ENCODE measurements around the gene SYTL2.
"Not testable (repeated sequence)": the region's sequence is repeated elsewhere in the genome, so short reads cannot be mapped to it uniquely, and the experiment has no call there.

SYTL2 gene, protein sequence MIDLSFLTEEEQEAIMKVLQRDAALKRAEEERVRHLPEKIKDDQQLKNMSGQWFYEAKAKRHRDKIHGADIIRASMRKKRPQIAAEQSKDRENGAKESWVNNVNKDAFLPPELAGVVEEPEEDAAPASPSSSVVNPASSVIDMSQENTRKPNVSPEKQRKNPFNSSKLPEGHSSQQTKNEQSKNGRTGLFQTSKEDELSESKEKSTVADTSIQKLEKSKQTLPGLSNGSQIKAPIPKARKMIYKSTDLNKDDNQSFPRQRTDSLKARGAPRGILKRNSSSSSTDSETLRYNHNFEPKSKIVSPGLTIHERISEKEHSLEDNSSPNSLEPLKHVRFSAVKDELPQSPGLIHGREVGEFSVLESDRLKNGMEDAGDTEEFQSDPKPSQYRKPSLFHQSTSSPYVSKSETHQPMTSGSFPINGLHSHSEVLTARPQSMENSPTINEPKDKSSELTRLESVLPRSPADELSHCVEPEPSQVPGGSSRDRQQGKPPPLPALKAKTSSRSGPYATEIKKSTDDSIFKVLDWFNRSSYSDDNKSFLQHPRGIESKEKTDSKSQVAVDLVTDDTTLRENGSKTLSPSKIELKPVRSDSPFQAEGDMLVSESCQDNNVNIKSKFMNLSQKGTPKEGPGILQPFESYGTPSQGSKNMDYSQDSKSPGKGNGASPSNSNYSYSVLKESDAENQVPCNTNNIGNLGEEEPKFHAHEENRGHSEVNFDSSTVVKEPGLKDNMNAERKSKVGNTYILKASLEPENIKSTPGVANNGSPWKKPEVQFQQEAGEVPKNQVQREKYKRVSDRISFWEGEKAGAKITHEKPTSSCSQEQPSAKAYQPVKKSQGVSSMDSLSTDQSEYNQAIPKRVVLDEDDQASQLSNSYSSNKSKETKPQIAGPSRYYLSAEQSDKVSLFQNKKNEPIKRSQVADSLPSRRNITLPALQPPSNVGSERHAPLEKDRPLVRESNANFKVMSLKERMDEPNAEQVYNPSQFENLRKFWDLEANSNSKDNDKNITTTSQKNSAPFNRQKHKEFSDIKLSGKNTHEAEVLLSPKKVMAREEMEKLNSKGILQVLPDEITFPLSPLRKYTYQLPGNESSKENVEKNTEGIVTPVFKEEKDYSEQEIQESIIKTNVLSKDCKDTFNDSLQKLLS (N-terminal part only)

GRCh38 chr11:85810871-85811611 lies at the start of gene SYTL2:
TSS of gene SYTL2 (minus strand) at chr11:85811141. CDS start at chr11:85757725, 53,416 bp downstream.
- no peak for DNase-seq (ENCODE audit: low spot score)

DNA sequence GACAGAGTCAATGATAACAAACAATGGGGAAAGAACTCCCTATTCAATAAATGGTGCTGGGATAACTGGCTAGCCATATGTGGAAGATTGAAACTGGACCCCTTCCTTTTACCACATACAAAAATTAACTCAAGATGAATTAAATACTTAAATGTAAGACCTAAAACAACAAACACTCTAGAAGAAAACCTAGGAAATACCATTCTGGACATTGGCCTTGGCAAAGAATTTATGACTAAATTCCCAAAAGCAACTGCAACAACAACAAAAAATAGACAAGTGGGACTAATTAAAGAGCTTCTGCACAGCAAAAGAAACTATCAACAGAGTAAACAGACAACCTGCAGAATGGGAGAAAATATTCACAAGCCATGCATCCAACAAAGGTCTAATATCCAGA lies 48.6 kb upstream of the SYTL2 start:
- DNase-seq (ENCODE audit: low spot score) = not testable (repeated sequence)

- DNase-seq (ENCODE audit: low spot score) = no peak
Observed at GRCh38 chr11:85857098-85857497, 46.2 kb upstream of the SYTL2 start.

GRCh38 chr11:85855341-85855656 lies 44.4 kb upstream of the SYTL2 start, which contains the start of gene CCDC83:
TSS of gene CCDC83 (plus strand) at chr11:85855383. CDS start at chr11:85865124, 9,741 bp downstream.
- no peak for DNase-seq (ENCODE audit: low spot score)

DNA sequence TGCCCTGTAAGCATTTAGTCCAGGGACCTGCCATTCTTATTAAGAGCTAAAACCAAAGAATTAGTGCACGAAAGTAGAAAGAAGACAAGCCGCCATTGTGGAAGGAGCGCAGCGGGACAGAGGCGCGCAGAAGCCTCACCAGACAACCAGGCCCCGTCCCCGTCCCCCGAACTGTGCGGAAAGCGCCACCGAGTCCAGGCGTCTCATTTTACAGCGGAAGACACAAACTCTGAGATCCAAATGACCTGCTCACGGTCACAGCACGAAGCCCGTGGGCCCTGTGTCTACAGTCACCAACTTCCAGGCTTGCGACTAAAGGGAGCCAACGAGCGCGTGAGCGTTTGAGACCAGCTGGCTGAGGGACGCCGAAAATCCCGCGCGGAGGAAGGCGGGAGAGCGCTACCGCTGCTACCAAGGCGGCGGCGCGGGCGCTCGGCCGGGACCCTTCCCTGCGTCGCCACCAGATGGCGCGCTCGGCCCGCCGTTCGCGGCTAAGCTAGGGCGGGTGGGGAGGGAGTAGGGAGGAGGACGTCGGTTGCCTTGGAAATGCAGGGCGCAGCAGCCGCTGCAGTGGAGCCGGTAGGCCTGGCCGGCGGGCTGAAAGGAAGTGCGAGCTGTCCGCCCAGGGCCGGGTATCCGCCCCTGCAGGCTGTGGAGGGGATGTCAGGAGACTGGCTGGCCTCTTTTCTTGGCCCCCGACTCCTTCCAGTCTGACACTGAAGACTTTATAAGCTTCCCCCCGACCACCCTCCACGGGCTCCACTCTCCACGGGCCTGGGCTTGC lies 43.8 kb upstream of the SYTL2 start:
- DNase-seq (ENCODE audit: low spot score) = peak; percentile 77

DNA sequence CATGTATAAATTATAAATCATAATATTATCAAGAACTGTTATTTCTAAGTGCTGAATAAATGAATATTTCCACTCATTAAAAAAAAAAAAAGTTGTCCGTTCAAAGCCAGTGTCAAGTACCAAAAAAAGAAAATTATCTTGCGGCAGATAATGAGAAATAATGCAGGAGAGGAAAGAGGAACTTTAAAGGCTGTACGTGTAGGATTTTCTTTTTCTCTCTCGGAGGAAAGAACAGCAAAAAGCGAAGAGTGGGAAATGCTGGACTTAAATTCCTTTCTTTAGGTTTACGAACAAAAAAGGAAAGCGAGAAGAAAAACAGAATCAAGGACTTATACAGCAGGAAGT lies 43.2 kb upstream of the SYTL2 start:
- DNase-seq (ENCODE audit: low spot score) = no peak

DNA sequence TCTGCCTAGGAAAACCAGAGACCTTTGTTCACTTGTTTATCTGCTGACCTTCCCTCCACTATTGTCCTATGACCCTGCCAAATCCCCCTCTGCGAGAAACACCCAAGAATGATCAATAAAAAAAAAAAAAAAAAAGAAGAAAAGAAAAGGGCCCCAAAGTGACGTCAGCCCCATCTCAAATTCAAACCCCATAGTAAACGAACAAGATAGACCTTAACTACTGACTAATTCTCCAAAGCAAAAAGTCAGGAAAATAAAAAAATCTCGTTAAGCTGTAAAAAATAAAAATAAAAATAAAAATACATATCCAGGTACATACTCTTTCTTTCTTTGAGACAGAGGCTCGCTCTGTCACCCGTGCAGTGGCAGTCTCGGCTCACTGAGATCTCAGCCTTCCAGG lies 42.6 kb upstream of the SYTL2 start:
- DNase-seq (ENCODE audit: low spot score) = not testable (repeated sequence)

- DNase-seq (ENCODE audit: low spot score) = not testable (repeated sequence)
Observed at GRCh38 chr11:85852754-85853153, 41.8 kb upstream of the SYTL2 start.

GRCh38 chr11:85848556-85848955 lies 37.6 kb upstream of the SYTL2 start:
- no peak for DNase-seq (ENCODE audit: low spot score)

DNA sequence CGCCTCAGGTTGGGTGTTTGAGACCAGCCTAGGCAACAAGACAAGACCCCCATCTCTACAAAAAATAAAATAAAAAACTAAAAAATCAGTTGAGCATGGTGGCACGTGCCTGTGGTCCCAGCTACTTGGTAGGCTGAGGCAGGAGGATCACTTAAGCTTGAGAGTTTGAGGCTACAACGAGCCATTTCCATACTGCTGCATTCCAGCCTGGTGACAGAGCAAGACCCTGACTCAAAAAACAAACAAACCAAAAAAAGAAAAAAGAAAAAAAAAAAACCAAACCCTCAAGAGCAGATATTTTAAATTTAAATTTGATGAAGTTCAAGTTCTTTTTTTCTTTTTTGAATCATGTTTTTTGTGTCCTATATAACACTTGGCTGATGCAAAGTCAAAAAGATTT lies 37.1 kb upstream of the SYTL2 start:
- DNase-seq (ENCODE audit: low spot score) = no peak

DNA sequence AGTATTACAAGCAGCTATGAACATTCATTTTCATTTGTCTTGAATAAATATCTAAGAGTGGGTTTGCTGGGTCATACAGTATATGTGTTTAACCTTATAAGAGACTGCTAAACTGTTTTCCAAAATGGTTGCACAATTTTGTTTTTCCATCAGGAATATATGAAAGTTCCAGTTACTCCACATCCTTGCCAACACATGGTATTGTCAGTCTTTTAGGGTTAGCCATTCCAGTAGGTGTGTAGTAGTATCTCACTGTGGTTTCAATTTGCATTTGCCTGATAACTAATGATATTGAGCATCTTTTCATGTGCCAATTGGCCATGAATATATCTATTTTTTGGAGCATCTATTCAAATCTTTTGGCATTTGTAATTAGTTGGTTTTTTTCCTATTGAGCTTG lies 36.5 kb upstream of the SYTL2 start:
- DNase-seq (ENCODE audit: low spot score) = no peak

DNA sequence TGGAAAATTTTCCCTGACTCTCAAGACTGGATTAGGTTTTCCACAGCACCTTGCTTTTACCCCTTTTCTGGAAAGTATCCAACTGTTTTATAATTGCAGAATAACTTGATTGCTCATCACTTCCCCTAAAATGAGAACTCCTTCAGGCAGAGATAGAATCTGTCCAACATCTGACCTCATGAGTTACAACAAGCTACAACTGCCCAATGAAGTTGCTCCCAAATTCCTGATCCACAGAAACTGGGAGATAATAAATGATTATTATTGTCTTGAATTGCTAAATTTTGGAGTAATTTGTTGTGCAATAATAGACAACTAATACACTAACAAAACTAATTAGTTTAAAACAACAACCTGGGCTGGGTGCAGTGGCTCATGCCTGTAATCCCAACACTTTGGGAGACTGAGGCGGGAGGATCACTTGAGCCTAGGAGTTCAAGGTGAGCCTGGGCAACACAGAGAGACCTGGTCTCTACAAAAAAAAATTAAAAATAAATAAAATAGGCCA lies 34.2 kb upstream of the SYTL2 start:
- DNase-seq (ENCODE audit: low spot score) = no peak

DNA sequence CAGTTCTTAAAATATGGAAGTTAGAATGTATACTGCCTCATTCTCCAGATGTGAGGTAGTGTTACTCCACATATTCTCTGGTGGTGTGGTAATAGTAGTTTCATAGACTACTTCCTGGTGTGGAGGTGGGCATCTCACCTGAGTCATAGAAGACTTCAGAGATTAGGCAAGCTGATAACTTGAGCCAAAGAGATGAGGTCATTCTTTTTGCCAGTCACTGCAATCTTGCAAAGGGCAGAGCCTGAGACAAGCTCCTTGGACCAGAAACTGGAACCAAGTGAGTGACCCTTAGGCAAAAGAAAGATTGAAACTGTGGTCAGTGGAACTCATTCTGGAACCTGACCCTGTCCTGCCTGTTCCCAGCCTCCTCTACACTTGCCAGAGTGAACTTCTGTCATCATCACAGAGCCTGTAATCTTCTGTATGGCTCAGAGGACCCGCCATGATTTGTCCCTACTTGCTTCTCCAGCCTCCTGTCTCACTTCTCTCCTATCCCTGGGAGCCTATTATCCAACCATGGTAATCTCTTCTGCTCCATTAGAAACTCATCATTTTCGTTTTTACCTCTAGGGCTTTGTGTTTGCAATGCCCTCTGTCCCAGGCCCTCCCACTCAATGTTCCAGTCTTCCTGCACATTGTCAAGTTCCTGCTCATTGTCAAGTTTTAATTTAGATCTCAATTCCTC lies 33.6 kb upstream of the SYTL2 start:
- DNase-seq (ENCODE audit: low spot score) = no peak

DNA sequence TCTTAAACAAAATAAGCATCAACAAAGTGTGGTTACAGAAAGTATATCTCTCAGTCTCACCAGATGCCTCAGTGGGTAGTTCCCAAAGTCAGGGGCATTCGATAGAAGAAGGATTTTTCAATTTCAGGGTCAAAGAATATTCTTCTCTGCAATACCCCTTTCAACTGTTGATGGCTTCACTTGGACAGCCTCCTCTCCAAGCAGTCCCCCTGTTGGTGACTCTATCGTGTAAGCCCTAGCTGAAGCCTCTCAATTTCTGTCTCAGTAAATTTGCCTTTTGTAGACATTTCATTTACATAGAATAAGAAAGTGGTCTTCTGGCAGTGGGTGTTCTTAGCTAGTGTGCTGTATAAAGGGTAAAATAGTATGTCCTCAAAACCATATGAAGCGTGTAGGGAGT lies 33.0 kb upstream of the SYTL2 start:
- no peak for DNase-seq (ENCODE audit: low spot score)

DNA sequence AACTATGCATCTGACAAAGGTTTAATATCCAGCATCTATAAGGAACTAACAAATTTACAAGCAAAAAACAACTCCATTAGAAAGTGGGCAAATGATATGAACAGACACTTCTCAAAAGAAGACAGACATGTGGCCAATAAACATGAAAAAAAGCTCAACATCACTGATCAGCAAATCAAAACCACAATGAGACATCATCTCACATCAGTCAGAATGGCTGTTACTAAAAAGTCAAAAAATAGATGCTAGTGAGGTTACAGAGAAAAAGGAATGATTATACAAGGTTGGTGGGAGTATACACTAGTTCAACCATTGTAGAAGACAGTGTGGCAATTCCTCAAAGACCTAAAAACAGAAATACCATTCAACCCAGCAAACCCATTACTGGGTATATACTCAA lies 30.0 kb upstream of the SYTL2 start:
- not testable (repeated sequence) for DNase-seq (ENCODE audit: low spot score)

GRCh38 chr11:85835729-85836128 lies 24.8 kb upstream of the SYTL2 start:
- no peak for DNase-seq (ENCODE audit: low spot score)

DNA sequence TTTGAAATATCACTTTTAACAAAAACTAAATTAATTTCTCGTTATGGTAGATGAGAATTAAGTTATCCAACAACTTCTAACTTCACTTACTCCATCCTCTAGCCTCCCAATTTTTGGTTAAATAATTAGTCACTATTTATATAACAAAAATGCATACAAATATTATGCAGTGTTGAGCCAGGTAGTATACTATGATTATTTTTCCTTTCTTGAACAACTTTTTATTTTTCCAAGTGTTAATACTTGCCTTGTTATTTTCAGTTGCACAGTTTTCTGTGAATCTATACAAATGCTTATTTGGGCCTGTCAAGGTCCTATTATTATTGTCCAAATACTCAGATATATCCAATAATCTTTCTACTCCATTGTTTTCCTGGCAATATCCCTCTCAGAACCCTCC lies 24.3 kb upstream of the SYTL2 start:
- no peak for DNase-seq (ENCODE audit: low spot score)

DNA sequence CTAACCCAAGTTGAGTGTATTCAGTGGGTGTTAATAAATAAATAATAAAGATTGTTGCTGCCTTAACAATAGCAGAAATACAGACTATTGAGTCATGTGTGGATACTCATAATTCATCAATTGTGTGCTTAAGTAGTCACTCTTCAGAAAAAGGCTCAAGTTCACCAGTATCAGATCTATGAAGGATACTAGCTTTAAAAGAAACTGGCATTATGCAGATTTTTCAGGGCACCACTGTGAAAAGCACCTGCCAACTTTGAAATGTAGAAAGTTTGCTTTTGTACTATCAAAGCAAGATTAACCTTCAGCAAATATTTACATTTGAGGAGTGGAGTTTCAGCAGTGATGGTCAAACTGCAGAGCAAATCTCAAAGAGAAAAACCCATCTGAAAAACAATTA lies 20.1 kb upstream of the SYTL2 start:
- DNase-seq (ENCODE audit: low spot score) = no peak

DNA sequence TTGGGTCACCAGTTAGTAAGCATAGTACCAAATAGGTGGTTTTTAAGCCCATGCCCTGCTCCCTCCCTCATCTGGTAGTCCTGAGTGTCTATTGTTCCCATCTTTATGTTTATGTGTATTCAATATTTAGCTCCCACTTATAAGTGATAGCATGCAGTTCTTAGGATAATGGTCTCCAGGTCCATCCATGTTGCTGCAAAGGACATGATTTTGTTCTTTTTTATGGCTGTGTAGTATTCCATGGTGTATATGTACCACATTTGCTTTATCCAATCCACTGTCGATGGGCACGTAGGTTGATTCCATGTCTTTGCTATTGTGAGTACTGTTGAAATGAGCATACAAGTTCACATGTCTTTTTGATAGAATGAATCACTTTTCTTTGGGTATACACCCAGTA lies 18.2 kb upstream of the SYTL2 start:
- DNase-seq (ENCODE audit: low spot score) = no peak

- DNase-seq (ENCODE audit: low spot score) = no peak
Observed at GRCh38 chr11:85828640-85828978, 17.7 kb upstream of the SYTL2 start.
